Measurements from ENCODE around the gene DSG3.

DSG3 gene

GRCh38 chr18:31489311-31489710 is 41.8 kb downstream of the DSG3 start:
- TF ChIP-seq, protein P1, sequence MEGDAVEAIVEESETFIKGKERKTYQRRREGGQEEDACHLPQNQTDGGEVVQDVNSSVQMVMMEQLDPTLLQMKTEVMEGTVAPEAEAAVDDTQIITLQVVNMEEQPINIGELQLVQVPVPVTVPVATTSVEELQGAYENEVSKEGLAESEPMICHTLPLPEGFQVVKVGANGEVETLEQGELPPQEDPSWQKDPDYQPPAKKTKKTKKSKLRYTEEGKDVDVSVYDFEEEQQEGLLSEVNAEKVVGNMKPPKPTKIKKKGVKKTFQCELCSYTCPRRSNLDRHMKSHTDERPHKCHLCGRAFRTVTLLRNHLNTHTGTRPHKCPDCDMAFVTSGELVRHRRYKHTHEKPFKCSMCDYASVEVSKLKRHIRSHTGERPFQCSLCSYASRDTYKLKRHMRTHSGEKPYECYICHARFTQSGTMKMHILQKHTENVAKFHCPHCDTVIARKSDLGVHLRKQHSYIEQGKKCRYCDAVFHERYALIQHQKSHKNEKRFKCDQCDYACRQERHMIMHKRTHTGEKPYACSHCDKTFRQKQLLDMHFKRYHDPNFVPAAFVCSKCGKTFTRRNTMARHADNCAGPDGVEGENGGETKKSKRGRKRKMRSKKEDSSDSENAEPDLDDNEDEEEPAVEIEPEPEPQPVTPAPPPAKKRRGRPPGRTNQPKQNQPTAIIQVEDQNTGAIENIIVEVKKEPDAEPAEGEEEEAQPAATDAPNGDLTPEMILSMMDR (IDR thresholded peaks at IDR 0.05; ENCODE audit: low read depth, low read length): no peak
- TF ChIP-seq EZH2phosphoT487 (IDR thresholded peaks at IDR 0.05; ENCODE audit: low read depth): no peak
- H3K4me2 ChIP-seq (ENCODE audit: low read length): no peak overlapping the region

DNA sequence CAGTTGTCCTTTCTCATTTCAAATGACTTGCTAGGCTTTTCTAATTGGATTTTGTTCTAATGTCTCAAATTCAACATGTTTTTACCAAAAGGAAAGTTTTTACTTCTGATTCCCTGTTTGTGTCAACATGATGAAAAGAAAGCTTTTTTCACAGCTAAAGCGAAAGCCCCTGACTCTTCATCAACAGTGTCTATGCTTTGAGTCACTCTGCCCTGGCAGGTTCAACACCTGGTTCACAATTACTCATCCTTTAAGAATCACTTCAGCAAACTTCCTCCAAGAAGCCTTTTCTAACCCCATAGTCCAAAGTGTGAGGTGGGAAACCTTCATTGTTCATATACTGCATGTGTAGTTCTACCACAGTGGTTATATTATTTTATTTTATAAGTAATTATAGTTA is 42.8 kb downstream of the DSG3 start:
- no peaks in the 10 kb centered on the region for H3K79me2 ChIP-seq (ENCODE audit: low read length)
- TF ChIP-seq, protein P1 (IDR thresholded peaks at IDR 0.05; ENCODE audit: low read depth, low read length): no peak
- TF ChIP-seq EZH2phosphoT487 (IDR thresholded peaks at IDR 0.05; ENCODE audit: low read depth): no peak
- H3K9me3 ChIP-seq (ENCODE audit: insufficient read depth, low read length): no peaks in the 10 kb centered on the region
- no peak overlapping the region for H3K27ac ChIP-seq (ENCODE audit: low read length)
- no peak overlapping the region for H2AFZ ChIP-seq (ENCODE audit: low read depth, low read length)
- no peak overlapping the region for H3K4me3 ChIP-seq (ENCODE audit: low read length)
- no peaks in the 10 kb centered on the region for H4K20me1 ChIP-seq (ENCODE audit: insufficient read depth, low read length)
- H3K9ac ChIP-seq (ENCODE audit: low read length): no peak overlapping the region
- H3K4me2 ChIP-seq (ENCODE audit: low read length): peak overlapping the region; percentile 16; the same call in 1 of the 2 replicates
- H3K27me3 ChIP-seq (ENCODE audit: low read depth, low read length): no peaks in the 10 kb centered on the region
- H3K36me3 ChIP-seq (replicated peaks; ENCODE audit: low read depth, low read length): no peaks in the 10 kb centered on the region
- peaks cover 22% of the 10 kb centered on the region for H3K4me1 ChIP-seq (ENCODE audit: low read length)

More at GRCh38 chr18:31489311-31489710, 41.8 kb downstream of the DSG3 start:
- no peak overlapping the region for H3K27ac ChIP-seq (ENCODE audit: low read length)
- H3K9me3 ChIP-seq (ENCODE audit: insufficient read depth, low read length): no peaks in the 10 kb centered on the region
- no peaks in the 10 kb centered on the region for H3K27me3 ChIP-seq (ENCODE audit: low read depth, low read length)
- H4K20me1 ChIP-seq (ENCODE audit: insufficient read depth, low read length): no peaks in the 10 kb centered on the region
- H3K79me2 ChIP-seq (ENCODE audit: low read length): no peaks in the 10 kb centered on the region
- H3K9ac ChIP-seq (ENCODE audit: low read length): no peak overlapping the region
- H3K4me3 ChIP-seq (ENCODE audit: low read length): no peak overlapping the region
- peaks cover 24% of the 10 kb centered on the region for H3K4me1 ChIP-seq (ENCODE audit: low read length)
- no peak overlapping the region for H2AFZ ChIP-seq (ENCODE audit: low read depth, low read length)
- H3K36me3 ChIP-seq (replicated peaks; ENCODE audit: low read depth, low read length): no peaks in the 10 kb centered on the region

- no peak for TF ChIP-seq EZH2phosphoT487 (IDR thresholded peaks at IDR 0.05; ENCODE audit: low read depth)
- TF ChIP-seq, protein P1 (IDR thresholded peaks at IDR 0.05; ENCODE audit: low read depth, low read length): no peak
- H3K36me3 ChIP-seq (replicated peaks; ENCODE audit: low read depth, low read length): no peaks in the 10 kb centered on the region
- peaks cover 22% of the 10 kb centered on the region for H3K4me1 ChIP-seq (ENCODE audit: low read length)
- H3K9me3 ChIP-seq (ENCODE audit: insufficient read depth, low read length): no peaks in the 10 kb centered on the region
- no peak overlapping the region for H3K4me3 ChIP-seq (ENCODE audit: low read length)
- H3K4me2 ChIP-seq (ENCODE audit: low read length): no peak overlapping the region
- H4K20me1 ChIP-seq (ENCODE audit: insufficient read depth, low read length): no peaks in the 10 kb centered on the region
- H3K27ac ChIP-seq (ENCODE audit: low read length): no peak overlapping the region
- no peak overlapping the region for H3K9ac ChIP-seq (ENCODE audit: low read length)
- no peaks in the 10 kb centered on the region for H3K27me3 ChIP-seq (ENCODE audit: low read depth, low read length)
- H3K79me2 ChIP-seq (ENCODE audit: low read length): no peaks in the 10 kb centered on the region
- no peak overlapping the region for H2AFZ ChIP-seq (ENCODE audit: low read depth, low read length)
These were observed 43.3 kb downstream of the DSG3 start for GRCh38 chr18:31490833-31491232.

- H3K9me3 ChIP-seq (ENCODE audit: insufficient read depth, low read length): no peaks in the 10 kb centered on the region
These were observed 44.0 kb downstream of the DSG3 start for GRCh38 chr18:31491586-31491985.

More at GRCh38 chr18:31491586-31491985, 44.0 kb downstream of the DSG3 start:
- H3K4me2 ChIP-seq (ENCODE audit: low read length): no peak overlapping the region
- no peak overlapping the region for H3K4me3 ChIP-seq (ENCODE audit: low read length)
- H2AFZ ChIP-seq (ENCODE audit: low read depth, low read length): no peak overlapping the region
- TF ChIP-seq EZH2phosphoT487 (IDR thresholded peaks at IDR 0.05; ENCODE audit: low read depth): no peak
- TF ChIP-seq, protein P1 (IDR thresholded peaks at IDR 0.05; ENCODE audit: low read depth, low read length): no peak
- no peaks in the 10 kb centered on the region for H3K27me3 ChIP-seq (ENCODE audit: low read depth, low read length)
- no peaks in the 10 kb centered on the region for H4K20me1 ChIP-seq (ENCODE audit: insufficient read depth, low read length)
- H3K36me3 ChIP-seq (replicated peaks; ENCODE audit: low read depth, low read length): no peaks in the 10 kb centered on the region
- peaks cover 22% of the 10 kb centered on the region for H3K4me1 ChIP-seq (ENCODE audit: low read length)
- H3K27ac ChIP-seq (ENCODE audit: low read length): no peak overlapping the region
- no peak overlapping the region for H3K9ac ChIP-seq (ENCODE audit: low read length)
- H3K79me2 ChIP-seq (ENCODE audit: low read length): no peaks in the 10 kb centered on the region

Measured in OCI-LY3 (cell line).